Measurements from ENCODE around the gene APOBEC3G. TPM values are rescaled to one million over a fixed set of nuclear protein-coding genes. Genes with fewer than 3 reads are reported as not detected.

Gene APOBEC3G
- total RNA-seq, 1 experiment from 2014 or later, result 1.2 TPM

DNA sequence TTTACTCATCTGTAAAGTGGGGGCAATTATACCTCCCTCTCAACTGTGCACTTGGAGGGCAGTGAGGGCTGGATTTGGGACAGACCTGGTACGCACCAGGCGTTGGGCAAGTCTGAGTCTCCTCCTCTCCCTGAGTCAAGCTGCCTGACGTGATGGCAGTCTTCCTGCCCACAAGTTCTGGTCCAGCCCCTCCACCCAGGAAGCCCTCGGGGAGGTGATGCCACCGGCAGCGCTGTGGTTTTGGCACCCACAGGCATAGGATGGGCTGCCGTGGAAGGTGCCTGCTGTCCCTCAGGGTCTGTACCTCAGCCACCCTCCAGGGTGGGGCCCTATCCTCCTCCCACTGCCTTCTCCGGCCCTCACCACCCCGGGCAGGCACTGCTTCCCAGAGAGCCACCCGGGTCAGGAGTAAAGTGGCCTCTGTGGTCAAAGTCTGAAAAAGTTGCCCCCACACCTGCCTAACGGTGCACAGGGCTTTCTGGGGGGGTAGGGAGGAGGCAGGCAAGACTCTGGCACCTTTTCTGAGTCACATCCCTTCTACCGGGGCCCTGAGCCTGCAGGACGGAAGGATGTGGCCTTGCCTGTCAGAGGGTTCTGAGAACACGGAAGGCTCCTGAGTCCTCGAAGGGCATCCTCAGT, 13.5 kb downstream of the APOBEC3G start:
- DNase-seq (ENCODE audit: extremely low read depth, low read depth), result no peak

DNA sequence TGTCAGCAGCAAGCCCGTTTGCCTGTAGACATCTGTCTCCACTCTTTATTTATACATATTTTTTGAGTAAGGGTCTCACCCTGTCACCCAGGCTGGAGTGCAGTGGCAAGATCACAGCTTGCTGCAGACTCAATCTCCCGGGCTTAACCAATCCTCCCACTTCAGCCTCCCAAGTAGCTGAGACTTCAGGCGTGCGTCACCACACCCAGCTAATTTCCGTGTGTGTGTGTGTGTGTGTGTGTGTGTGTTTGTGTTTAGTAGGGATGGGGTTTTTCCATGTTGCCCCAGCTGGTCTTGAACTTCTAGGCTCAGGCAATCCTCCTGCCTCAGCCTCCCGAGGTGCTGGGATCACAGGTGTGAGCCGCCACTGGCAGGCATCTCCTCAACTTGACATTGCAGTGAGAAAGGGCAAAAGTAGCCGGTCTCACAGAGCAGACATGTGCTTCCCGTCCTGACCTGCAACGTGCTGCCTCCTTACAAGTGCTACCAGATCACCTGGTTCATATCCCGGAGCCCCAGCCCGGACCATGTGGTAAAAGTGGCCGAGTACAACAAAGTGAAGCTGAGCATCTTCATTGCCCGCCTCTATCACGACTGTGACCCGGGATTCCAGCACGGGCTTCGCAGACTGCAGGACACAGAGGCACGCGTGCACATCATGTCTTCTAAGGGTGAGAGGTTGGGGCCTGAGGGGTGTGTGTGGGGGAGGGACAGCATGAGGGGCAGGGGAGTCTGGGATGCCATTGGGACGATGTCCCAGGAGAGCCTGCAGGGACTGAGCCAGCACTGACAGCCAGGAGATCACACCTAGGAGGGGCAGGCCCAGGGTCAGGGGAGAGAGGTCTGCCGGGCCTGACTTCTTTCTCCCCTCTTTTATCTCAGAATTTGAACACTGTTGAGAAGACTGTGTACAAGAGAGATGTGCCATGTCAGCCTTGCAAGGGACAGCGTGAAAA, 14.3 kb downstream of the APOBEC3G start:
- DNase-seq (ENCODE audit: extremely low read depth, low read depth), result no peak

DNA sequence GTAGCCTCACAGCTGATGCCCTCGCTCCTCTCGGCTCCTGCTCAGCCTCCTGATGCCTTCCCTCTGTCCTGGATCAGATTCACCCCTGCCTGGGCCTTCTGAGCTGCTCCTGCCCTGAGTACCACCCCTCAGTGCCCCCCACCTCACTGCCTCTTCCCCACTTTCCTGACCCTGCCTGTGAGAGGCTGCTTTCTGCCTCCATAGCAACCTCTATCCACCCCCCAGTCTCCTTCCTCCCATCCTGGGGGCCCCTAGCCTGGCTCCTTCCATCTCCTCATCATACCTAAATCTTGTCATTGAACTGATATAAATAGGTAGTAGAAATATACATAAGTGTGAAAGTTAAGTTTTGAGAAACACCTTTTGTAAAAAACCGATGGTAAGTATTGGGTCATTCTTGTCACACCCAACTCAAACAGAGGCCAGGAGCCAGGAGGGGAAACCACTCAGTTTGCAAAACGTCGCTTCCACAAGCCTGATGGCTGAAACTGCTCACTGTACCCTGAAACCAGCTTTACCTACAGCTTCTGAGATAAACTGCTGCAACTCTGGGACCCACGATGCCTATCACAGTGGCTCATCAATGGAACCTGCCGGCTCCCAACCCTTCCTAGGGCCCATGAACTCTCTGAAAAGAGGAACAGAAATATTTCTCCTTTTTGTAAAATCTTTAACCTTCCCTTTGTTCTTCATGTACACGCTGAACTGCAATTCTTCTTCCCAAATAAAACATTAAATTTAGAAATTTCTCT, 15.2 kb downstream of the APOBEC3G start:
- DNase-seq (ENCODE audit: extremely low read depth, low read depth), result no peak

DNA sequence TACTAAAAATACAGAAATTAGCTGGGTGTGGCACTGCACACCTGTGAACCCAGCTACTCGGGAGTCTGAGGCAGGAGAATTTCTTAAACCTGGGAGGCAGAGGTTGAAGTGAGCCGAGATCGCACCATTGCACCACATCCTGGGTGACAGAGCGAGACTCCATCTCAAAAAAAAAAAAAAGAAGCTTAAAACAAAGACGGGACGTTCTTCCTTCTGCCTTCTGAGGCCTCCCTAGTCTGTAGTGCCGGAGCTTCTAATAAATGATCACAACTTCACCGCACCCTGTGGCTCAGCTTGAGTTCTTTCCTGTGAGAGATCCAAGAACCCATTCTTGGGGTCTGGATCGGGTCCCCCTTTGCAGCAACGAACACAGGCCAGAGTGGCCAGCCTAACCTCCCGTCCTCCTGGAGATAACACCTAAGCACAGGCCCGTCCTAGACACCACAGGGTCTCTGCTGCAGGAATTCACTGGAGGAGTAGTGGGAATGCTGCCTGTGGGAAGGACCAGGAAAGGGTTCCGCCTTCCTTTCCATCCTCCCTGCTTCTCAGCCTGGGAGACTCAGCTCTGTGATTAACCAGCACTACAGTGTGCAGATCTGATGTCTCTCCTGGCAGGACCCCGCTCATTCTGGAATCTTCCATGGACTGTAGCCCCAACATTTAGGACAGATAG, 17.8 kb downstream of the APOBEC3G start:
- DNase-seq (ENCODE audit: extremely low read depth, low read depth), result no peak

DNA sequence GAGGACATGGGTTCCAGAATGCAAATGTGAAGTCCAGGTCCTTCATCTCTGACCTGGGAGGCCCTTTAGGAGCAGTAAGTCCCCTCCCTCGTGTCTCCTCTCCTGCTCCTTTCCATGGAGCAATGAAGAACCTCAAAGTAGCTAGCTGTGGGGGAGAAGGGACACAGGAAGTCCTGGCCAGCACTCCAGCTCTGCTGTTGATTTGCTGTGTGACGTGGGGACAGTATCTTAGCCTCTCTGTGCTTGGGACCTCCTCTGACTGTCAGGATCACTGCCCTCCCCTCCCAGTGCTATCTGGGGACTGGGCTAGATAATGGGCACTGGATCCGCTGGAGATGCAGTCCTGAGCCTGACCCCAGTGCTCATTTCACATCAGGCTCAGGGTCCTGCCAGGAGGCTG, 18.9 kb downstream of the APOBEC3G start:
- no peak for DNase-seq (ENCODE audit: extremely low read depth, low read depth)

DNA sequence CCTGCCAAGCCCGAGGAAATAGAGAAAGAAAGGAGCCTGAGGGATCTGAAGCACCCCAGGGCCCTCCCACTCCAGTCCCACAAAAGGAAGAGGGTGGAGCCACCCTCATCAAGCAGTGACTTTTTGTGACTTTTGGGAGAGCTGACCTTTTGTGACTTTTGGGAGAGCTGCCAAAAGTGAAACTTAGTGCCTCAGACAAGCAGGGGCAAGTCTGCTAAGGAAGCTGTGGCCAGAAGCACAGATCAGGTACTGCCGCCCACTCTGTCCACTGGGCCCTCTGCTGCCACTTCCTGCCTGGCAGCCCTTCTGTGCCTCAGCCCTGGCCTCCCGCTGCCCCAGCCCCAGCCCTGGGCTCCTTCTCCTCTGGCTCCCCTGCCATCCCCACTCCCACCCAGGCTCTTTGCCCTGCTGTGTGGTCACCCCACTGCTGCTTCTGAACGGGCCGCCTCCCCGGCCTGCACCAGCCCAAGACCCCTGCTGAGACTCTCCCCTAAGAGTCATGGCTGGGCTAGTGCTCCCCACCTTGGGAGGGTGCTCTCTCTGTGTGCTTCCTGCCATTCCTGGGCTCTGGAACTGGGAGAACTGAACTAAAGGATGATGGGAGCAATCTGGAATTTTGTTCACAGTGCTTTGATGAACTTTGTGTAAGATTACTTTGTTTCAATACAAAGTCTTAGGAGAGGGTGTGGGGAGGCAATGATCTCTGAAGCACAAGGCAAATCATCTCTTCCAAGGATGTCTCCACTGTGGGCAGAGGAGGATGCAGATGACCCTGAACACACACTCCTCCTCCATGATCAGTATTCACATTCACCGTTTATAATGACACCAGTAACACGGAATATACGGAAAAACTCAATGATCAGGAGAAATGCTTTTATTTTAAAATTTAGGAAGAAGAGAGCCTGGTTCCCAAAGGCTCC, 20.3 kb downstream of the APOBEC3G start, which contains the start of gene APOBEC3H:
TSS of gene APOBEC3H (plus strand) at position 147 of the 923 bp plus-strand sequence. CDS start 3,035 bp downstream, outside the sequence.
- no peak for DNase-seq (ENCODE audit: extremely low read depth, low read depth)

DNA sequence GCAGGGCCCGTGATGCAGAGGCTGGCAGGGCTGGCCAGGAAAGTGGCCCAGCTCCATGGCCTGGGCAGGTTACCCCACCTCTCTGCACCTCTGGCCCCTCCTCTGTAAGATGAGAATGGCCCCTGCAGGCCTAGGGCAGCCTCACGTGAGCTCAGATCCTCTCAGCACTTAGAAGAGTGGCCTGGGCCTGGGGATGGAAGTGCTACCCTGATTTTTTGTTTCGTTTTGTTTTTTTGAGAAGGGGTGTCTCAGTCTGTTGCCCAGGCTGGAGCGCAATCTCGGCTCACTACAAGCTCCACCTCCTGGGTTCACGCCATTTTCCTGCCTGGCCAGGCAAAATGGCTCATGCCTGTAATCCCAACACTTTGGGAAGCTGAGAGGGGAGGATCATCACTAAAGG, 21.0 kb downstream of the APOBEC3G start:
- no peak for DNase-seq (ENCODE audit: extremely low read depth, low read depth)

DNA sequence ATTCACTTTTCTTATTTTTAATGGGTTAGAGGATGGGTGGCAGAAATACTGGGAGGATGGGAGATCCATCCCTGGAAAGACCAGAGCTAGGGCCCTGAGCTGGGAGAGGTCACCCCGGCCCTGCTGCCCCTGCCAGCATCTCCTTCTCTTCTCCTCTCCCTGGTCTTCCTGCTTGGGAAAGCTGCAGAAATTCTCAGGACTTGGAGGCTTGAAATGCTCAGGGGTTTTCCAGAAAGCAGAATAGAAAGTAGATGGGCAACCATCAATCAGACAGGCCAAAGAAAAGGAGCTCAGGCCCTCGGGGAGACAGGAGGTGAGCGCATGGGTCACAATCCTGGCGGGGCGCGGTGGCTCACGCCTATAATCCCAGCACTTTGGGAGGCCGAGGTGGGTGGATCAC, 21.5 kb downstream of the APOBEC3G start:
- no peak for DNase-seq (ENCODE audit: extremely low read depth, low read depth)

DNA sequence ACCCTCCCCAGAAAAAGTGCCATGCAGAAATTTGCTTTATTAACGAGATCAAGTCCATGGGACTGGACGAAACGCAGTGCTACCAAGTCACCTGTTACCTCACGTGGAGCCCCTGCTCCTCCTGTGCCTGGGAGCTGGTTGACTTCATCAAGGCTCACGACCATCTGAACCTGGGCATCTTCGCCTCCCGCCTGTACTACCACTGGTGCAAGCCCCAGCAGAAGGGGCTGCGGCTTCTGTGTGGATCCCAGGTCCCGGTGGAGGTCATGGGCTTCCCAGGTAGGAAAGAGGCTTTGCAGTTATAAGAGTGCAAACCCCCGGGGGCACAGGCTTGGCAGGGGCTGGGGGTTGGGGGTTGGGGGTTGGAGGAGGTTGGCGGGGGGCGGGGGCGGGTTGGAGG, 24.2 kb downstream of the APOBEC3G start:
- DNase-seq (ENCODE audit: extremely low read depth, low read depth), result no peak

DNA sequence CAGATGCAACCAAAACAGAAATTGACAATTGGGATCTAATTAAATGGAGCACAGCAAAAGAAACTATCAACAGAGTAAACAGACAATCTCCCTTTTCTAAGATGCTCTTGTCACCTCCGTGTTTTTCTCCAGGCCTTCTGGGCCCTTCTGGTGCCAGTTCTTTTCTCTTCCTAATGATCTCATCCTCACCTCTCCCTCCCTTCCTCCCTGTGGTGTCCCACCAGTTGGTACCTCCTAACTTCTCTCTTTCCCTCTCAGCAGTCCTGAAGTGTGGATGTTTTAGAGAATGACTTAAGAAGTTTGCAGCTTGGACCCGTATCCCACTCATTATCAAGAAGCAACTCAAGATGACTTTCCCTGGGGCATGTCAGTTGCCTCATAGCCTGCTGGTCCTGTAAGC, 26.4 kb downstream of the APOBEC3G start:
- no peak for DNase-seq (ENCODE audit: extremely low read depth, low read depth)

DNA sequence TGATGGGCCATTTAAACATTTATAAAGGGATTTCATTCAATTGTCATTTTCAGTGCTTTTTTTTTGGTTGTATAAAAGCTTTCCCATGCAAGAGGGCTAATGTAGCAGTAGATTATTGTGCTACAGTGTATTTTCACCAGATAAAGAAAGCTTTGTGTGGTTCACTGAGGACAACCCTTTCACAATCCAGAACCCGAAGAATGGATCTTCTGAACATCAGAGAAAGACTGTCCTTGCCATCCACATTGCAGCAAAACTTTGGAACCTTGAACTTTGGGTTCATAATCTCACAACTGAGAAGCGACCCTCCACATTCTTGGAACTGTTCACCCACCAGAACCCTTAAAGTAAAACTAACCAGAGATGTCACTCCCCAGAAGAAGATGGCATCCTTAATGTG, 29.3 kb downstream of the APOBEC3G start:
- DNase-seq (ENCODE audit: extremely low read depth, low read depth), result no peak

DNA sequence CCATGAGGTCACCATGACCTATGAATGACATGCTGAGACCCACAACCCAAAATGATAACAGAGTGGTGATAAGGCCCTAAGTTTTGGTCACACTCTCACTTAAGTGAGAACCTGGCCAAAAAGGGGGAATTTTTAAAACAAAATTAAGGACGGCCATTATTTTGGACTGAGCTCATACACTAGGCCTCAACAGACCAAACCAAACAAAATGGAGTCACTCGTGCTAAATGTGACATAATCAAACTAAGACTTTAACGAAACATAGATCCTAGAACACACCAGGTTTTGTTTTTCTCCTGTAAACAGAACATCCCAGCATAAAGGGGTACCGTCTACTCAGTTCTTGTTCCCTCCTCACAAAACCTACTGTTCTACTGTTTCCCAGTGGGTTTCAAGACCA, 31.4 kb downstream of the APOBEC3G start:
- no peak for DNase-seq (ENCODE audit: extremely low read depth, low read depth)

DNA sequence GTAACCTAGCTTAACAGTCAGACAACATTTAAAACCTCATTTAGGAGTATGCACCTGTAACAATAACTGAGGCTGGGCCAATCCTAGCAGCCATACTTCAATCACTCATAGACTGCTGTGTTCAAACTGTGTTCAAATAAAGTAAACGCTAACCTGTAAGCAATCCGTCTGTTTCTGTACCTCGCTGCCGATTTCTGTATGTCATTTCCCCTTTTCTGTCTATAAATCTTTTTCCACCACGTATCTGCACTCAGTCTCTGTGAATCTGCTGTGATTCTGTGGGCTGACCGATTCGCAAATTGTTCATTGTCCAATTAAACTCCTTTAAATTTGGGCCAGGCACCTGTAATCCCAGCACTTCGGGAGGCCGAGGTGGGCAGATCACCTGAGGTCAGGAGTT, 32.3 kb downstream of the APOBEC3G start:
- DNase-seq (ENCODE audit: extremely low read depth, low read depth), result no peak

DNA sequence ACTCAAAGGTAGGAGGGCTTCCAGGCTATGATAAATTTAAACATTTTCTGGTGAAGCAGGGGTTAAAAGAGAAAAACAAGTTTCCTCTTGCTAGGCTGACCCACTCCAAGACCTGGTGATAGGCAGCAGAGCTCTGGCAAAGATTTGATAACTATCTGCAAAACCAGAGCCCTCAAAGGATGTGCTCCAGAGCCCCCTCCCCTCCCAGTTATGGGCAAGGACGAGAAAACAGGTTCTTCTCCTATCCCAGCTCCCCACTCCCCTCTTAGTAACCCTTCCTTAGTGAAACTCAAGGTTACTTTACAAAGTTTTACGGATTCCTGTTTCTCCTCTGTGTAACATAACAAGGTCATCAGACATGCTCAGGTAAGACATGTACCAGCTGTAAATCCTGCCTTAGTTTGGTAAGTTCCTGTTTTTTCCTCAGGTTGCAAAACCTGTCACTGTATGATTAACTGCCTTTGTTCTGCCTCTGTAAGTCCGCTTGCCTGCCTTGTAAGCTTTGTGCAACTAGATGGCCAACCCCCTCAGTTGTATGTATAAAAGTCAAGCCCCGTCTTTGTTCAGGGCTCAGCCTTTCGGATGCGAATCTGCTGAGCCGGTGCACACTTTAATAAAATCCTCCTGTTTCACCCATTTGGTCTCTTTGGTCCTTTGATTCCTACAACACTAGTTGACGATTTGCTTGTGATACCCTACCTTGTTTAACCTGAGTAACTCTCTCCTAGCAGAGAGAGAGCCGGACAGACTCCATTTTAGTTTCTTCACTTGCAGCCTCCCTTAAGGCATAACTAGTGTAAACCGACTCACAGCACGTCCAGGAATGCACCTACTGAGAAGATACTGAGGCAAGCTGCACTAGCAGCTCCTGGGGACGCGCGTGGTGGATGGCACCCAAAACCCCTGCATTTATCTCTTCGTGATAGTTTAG, 33.8 kb downstream of the APOBEC3G start:
- no peak for DNase-seq (ENCODE audit: extremely low read depth, low read depth)

DNA sequence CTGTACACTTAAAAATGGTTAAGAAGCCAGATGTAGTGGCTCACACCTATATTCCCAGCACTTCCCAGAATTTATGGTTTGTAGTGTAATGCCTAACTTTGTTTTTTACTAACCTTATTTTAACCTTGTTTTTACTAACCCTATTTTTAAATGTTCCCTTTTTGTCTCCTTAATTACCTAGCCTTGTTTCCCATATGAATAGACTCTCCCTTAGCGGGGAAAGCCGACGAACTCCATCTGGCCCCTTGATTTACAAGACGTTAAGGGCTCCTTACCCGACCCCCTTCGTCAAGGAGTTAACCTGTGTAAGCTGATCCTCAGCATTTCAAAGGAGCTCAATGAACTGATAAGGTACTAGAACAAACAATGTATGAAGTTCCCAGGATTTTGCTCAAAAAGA, 37.0 kb downstream of the APOBEC3G start:
- DNase-seq (ENCODE audit: extremely low read depth, low read depth), result no peak

DNA sequence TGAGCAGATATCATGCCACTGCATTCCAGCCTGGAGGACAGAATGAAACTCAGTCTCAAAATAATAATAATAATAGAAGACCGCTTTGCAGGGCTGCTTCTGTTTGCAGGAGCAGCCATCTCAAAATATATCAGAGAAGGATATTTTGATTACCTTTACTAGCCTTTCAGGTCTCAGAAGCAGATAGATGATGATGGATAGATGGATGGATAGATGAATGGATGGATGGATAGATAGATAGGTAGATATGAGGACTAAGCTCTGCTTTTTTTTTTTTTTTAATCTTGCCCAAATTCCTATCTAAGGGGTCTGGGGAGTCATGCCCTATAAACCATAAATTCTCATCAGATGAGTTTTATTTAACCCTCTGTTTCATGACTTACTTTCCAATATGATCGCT, 38.5 kb downstream of the APOBEC3G start:
- DNase-seq (ENCODE audit: extremely low read depth, low read depth), result no peak

DNA sequence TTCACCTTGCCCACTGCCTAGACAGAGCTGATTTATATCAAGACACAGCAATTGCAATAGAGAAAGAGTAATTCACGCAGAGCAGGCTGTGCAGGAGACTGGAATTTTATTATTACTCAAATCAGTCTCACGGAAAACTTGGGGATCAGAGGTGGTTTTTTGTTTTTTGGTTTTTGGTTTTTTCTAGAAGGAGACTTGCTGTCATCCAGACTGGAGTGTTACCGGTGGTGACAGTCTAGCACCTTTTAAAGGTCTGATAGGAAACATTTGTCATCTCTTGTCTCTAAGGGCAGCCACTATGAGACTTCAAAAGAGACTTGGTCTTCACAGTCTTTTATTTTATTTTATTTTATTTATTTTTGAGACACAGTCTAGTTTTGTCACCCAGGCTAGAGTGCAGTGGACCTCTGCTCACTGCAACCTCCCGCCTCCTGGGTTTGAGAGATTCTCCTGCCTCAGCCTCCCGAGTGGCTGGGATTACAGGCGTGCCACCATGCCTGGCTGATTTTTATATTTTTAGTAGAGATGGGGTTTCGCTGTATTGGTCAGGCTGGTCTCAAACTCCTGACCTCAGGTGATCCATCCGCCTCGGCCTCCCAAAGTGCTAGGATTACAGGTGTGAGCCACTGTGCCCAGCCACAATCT, 39.0 kb downstream of the APOBEC3G start:
- DNase-seq (ENCODE audit: extremely low read depth, low read depth), result no peak

DNA sequence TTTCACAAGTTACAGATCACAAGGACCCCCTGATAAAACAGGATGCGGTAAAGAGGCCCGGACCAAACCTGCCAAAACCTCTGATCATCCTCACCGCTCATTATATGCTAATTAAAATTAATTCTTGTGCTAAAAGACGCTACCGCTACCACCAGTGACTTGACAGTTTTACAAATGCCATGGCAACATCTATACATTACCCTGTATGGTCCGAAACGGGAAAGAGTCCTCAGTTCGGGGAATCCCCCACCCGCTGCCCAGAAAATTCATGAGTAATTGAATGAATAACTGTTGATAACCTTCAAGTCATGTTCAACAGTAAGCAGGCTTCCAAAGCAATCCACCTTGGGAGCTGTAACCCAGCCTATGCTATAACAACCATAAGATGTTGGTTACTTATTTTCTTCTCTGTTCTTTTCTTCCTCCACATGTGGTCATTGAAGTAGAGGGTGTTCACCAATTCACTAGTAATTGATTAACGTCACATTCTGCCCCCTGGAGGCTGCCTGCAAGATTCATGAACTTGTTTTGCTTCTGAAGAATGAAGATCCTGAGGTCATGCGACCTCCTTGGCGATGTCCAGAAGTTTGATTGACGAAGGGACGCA, 40.6 kb downstream of the APOBEC3G start:
- peak; percentile 3 for DNase-seq (ENCODE audit: extremely low read depth, low read depth)
